ENCODE results near the gene MPC1. TPM values are rescaled to one million over a fixed set of nuclear protein-coding genes. Genes with fewer than 3 reads are reported as not detected.
A peak's percentile ranks its signal among the peaks of the same experiment; 100 is the strongest.
"Not testable (repeated sequence)": the region's sequence is repeated elsewhere in the genome, so short reads cannot be mapped to it uniquely, and the experiment has no call there.

Gene MPC1
- total RNA-seq, 1 donor from 2014 or later: 17.0 TPM

DNA sequence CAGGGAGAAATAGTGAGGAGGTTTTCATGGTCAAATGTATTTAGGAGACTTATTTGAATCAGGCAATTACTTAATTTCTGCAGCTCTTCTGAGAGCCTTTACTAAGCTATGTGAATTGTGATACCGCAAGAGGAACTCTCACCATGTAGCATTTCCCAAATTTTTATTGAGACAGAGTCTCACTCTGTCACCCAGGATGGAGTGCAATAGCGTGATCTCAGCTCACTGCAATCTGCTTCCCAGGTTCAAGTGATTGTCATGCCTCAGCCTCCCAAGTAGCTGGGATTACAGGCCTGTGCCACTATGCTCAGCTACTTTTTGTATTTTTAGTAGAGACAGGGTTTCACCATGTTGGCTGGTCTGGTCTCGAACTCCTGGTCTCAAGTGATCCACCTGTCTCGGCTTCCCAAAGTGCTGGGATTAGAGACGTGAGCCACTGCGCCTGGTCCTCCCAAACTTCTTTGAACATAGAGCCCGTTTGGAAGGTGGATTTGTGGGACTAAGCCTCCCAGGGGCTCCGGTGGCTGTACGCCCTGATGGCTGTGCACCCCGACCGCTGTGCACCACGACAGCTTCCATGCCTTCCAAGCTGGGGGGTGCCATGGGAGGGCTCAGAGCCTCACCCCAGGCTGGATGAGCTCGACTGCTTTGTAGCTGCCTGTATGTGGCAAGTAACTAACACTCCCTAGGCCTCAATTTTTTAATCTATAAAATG is 5.7 kb upstream of the MPC1 start:
- no peaks in the 10 kb centered on the region for H3K27me3 Mint-ChIP-seq (ENCODE audit: unreplicated experiment)
- H3K36me3 Mint-ChIP-seq (ENCODE audit: unreplicated experiment): no peaks in the 10 kb centered on the region

DNA sequence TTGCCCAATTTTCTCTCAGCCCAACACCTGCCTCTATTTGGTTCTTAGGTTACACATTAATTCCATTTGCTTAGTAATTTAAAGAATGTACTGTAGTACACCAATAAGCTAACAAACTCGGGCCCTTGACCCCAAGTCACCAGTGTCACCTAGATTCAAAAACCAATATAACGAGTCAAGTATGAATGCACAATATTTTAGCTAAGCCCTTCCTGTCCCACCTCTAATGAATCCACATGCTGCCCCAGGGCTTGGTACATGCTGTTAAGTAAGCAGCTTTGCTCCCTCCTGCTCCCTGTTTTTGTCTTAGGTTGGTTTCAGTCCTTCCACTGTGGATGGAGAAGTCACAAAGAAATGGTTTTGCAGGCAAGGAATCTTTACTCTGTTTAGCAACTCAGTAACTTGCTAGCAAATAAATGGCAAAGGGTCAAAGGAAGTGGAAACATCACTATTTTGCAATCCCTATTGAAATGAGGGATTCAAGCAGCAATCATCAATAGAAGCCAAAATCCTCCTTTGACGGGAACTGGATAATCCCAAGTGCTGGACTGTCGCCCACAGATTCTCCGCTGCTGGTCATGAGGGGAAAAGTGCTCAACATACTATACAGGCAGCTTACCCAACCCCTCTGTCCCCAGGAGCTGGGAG is 5.0 kb upstream of the MPC1 start:
- DNase-seq: no peak
- H3K36me3 Mint-ChIP-seq (ENCODE audit: unreplicated experiment): no peaks in the 10 kb centered on the region
- H3K9me3 Mint-ChIP-seq (ENCODE audit: unreplicated experiment): peaks cover 4% of the 10 kb centered on the region
- no peak for TF ChIP-seq CTCF (IDR thresholded peaks at IDR 0.05; ENCODE audit: partially characterized antibody, unreplicated experiment)
- no peaks in the 10 kb centered on the region for H3K27me3 Mint-ChIP-seq (ENCODE audit: unreplicated experiment)
- H3K4me1 Mint-ChIP-seq (ENCODE audit: low read depth, unreplicated experiment): no peaks in the 10 kb centered on the region
- no peak overlapping the region for H3K4me3 Mint-ChIP-seq (ENCODE audit: unreplicated experiment)
- no peak overlapping the region for H3K27ac Mint-ChIP-seq (ENCODE audit: unreplicated experiment)

More for the DNA sequence above, 5.7 kb upstream of the MPC1 start:
- Mint-ChIP-seq H3K4me3 (ENCODE audit: unreplicated experiment) (no peak overlapping the region), H3K27ac (ENCODE audit: unreplicated experiment) (no peak overlapping the region), H3K9me3 (ENCODE audit: unreplicated experiment) (peaks cover 4% of the 10 kb centered on the region), H3K4me1 (ENCODE audit: low read depth, unreplicated experiment) (no peaks in the 10 kb centered on the region)
- DNase-seq: no peak
- no peak for TF ChIP-seq CTCF (IDR thresholded peaks at IDR 0.05; ENCODE audit: partially characterized antibody, unreplicated experiment)

GRCh38 chr6:166387098-166387497 is 4.4 kb upstream of the MPC1 start:
- not testable (repeated sequence) for H3K36me3 Mint-ChIP-seq (ENCODE audit: unreplicated experiment); H3K27ac Mint-ChIP-seq (ENCODE audit: unreplicated experiment); H3K9me3 Mint-ChIP-seq (ENCODE audit: unreplicated experiment); DNase-seq; H3K4me1 Mint-ChIP-seq (ENCODE audit: low read depth, unreplicated experiment); H3K27me3 Mint-ChIP-seq (ENCODE audit: unreplicated experiment); H3K4me3 Mint-ChIP-seq (ENCODE audit: unreplicated experiment)

DNA sequence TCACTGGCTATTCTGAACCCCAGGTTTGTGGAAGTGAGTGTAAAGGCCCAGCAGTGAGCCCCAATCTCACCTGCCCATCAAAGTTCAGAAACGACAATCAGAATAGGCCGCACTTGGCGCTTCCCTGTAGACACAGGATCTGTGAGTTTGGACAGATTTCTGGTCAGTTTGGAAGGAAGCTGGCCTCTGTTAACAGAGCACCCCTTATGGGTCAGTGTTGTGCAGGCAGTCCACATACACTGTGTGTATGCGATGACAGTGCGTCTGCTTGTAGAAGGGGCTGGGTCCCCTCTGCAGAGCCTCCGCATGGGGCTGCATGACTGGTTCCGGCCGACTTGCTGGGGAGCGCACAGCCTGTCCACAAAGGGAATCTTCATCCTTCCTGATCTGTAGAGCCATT is 3.4 kb upstream of the MPC1 start:
- no peaks in the 10 kb centered on the region for H3K36me3 Mint-ChIP-seq (ENCODE audit: unreplicated experiment)
- H3K4me1 Mint-ChIP-seq (ENCODE audit: low read depth, unreplicated experiment): peaks cover 4% of the 10 kb centered on the region
- no peak for TF ChIP-seq CTCF (IDR thresholded peaks at IDR 0.05; ENCODE audit: partially characterized antibody, unreplicated experiment)
- peaks cover 9% of the 10 kb centered on the region for H3K9me3 Mint-ChIP-seq (ENCODE audit: unreplicated experiment)
- no peak overlapping the region for H3K27ac Mint-ChIP-seq (ENCODE audit: unreplicated experiment)
- H3K4me3 Mint-ChIP-seq (ENCODE audit: unreplicated experiment): no peak overlapping the region
- no peak for DNase-seq
- H3K27me3 Mint-ChIP-seq (ENCODE audit: unreplicated experiment): no peaks in the 10 kb centered on the region

GRCh38 chr6:166383802-166384363 is 1.1 kb upstream of the MPC1 start:
- H3K4me3 Mint-ChIP-seq (ENCODE audit: unreplicated experiment): peak overlapping the region; percentile 85
- H3K9me3 Mint-ChIP-seq (ENCODE audit: unreplicated experiment); H3K36me3 Mint-ChIP-seq (ENCODE audit: unreplicated experiment); DNase-seq; H3K4me1 Mint-ChIP-seq (ENCODE audit: low read depth, unreplicated experiment); H3K27me3 Mint-ChIP-seq (ENCODE audit: unreplicated experiment): not testable (repeated sequence)
- H3K27ac Mint-ChIP-seq (ENCODE audit: unreplicated experiment): peak overlapping the region; percentile 17

- Mint-ChIP-seq H3K9me3 (ENCODE audit: unreplicated experiment) (peaks cover 9% of the 10 kb centered on the region), H3K4me1 (ENCODE audit: low read depth, unreplicated experiment) (peaks cover 4% of the 10 kb centered on the region), H3K27ac (ENCODE audit: unreplicated experiment) (no peak overlapping the region), H3K27me3 (ENCODE audit: unreplicated experiment) (no peaks in the 10 kb centered on the region), H3K36me3 (ENCODE audit: unreplicated experiment) (no peaks in the 10 kb centered on the region), H3K4me3 (ENCODE audit: unreplicated experiment) (peak overlapping the region; percentile 91)
- no peak for DNase-seq
- TF ChIP-seq CTCF (IDR thresholded peaks at IDR 0.05; ENCODE audit: partially characterized antibody, unreplicated experiment): no peak
Observed at GRCh38 chr6:166382500-166382932, 224 bp downstream of the MPC1 start.
